ENCODE measurements around the gene OSBPL5. TPM values are rescaled to one million over a fixed set of nuclear protein-coding genes. Genes with fewer than 3 reads are reported as not detected.

The OSBPL5 gene
- total RNA-seq, 1 donor from 2014 or later, result 31.4 TPM

GRCh38 chr11:3146612-3147256 lies 18.4 kb downstream of the OSBPL5 start:
- H3K27ac Mint-ChIP-seq (ENCODE audit: unreplicated experiment), result no peak overlapping the region
- no peak for DNase-seq (ENCODE audit: low read depth, low spot score)
- no peaks in the 10 kb centered on the region for H3K36me3 Mint-ChIP-seq (ENCODE audit: low read depth)
- peaks cover 8% of the 10 kb centered on the region for H3K4me1 Mint-ChIP-seq
- no peaks in the 10 kb centered on the region for H3K9me3 Mint-ChIP-seq
- no peak overlapping the region for H3K4me3 Mint-ChIP-seq
- H3K27me3 Mint-ChIP-seq (ENCODE audit: low read depth), result no peaks in the 10 kb centered on the region
- TF ChIP-seq, protein P1, sequence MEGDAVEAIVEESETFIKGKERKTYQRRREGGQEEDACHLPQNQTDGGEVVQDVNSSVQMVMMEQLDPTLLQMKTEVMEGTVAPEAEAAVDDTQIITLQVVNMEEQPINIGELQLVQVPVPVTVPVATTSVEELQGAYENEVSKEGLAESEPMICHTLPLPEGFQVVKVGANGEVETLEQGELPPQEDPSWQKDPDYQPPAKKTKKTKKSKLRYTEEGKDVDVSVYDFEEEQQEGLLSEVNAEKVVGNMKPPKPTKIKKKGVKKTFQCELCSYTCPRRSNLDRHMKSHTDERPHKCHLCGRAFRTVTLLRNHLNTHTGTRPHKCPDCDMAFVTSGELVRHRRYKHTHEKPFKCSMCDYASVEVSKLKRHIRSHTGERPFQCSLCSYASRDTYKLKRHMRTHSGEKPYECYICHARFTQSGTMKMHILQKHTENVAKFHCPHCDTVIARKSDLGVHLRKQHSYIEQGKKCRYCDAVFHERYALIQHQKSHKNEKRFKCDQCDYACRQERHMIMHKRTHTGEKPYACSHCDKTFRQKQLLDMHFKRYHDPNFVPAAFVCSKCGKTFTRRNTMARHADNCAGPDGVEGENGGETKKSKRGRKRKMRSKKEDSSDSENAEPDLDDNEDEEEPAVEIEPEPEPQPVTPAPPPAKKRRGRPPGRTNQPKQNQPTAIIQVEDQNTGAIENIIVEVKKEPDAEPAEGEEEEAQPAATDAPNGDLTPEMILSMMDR (conservative IDR thresholded peaks at IDR 0.05), result no peak

GRCh38 chr11:3145206-3145520 lies 19.9 kb downstream of the OSBPL5 start:
- Mint-ChIP-seq H3K4me3 (no peak overlapping the region), H3K27ac (ENCODE audit: unreplicated experiment) (no peak overlapping the region), H3K27me3 (ENCODE audit: low read depth) (no peaks in the 10 kb centered on the region), H3K4me1 (peaks cover 8% of the 10 kb centered on the region), H3K36me3 (ENCODE audit: low read depth) (no peaks in the 10 kb centered on the region), H3K9me3 (no peaks in the 10 kb centered on the region)
- TF ChIP-seq, protein P1 (conservative IDR thresholded peaks at IDR 0.05), result no peak
- DNase-seq (ENCODE audit: low read depth, low spot score), result no peak

- H3K27ac Mint-ChIP-seq (ENCODE audit: unreplicated experiment), result no peak overlapping the region
- H3K4me1 Mint-ChIP-seq, result peaks cover 5% of the 10 kb centered on the region
- TF ChIP-seq, protein P1 (conservative IDR thresholded peaks at IDR 0.05), result no peak
- no peaks in the 10 kb centered on the region for H3K27me3 Mint-ChIP-seq (ENCODE audit: low read depth)
- no peaks in the 10 kb centered on the region for H3K9me3 Mint-ChIP-seq
- H3K36me3 Mint-ChIP-seq (ENCODE audit: low read depth), result no peaks in the 10 kb centered on the region
- H3K4me3 Mint-ChIP-seq, result no peak overlapping the region
- no peak for DNase-seq (ENCODE audit: low read depth, low spot score)
Observed at GRCh38 chr11:3144296-3145205, 20.6 kb downstream of the OSBPL5 start.

GRCh38 chr11:3143136-3143880 lies 21.8 kb downstream of the OSBPL5 start:
- Mint-ChIP-seq H3K27me3 (ENCODE audit: low read depth) (no peaks in the 10 kb centered on the region), H3K9me3 (no peaks in the 10 kb centered on the region), H3K27ac (ENCODE audit: unreplicated experiment) (no peak overlapping the region), H3K4me1 (peaks cover under 1% of the 10 kb centered on the region), H3K4me3 (no peak overlapping the region), H3K36me3 (ENCODE audit: low read depth) (no peaks in the 10 kb centered on the region)
- no peak for DNase-seq (ENCODE audit: low read depth, low spot score)
- TF ChIP-seq, protein P1 (conservative IDR thresholded peaks at IDR 0.05), result no peak

GRCh38 chr11:3140291-3140603 lies 24.9 kb downstream of the OSBPL5 start:
- Mint-ChIP-seq H3K36me3 (ENCODE audit: low read depth) (no peaks in the 10 kb centered on the region), H3K27me3 (ENCODE audit: low read depth) (no peaks in the 10 kb centered on the region), H3K27ac (ENCODE audit: unreplicated experiment) (no peak overlapping the region), H3K4me1 (peaks cover 13% of the 10 kb centered on the region), H3K9me3 (no peaks in the 10 kb centered on the region), H3K4me3 (no peak overlapping the region)
- TF ChIP-seq, protein P1 (conservative IDR thresholded peaks at IDR 0.05), result no peak
- DNase-seq (ENCODE audit: low read depth, low spot score), result no peak
